Measurements from ENCODE around the gene IFRD2.

DNA sequence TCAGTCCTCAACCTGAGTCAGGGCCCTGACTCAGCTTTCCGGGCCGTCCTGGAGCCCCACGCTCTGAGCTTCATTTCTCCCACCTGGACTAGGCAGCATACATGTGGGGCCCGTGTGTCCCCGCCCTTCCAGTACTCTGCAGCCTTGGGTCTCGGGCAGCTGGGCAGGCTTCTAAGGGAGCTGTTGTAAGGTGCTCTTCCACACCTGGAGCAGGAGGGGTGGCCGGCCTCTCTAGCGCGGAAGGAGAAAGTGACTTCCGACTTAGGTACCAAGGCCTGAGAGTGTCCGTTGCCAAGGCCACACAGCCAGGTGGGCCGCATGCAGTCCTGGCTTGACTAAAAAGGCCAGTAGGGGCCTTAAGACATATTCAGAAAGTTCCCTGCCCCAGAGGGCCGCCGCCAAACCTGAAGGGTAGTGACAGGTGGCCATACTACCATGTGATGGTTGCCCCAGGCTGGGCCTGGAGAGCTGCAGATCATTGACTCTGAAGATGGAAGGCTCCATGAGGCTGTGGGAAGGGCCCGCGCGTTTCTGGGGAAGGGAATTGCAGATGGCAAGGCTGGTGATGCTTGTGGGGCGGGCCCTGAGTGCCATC, 32.7 kb downstream of the IFRD2 start:
- TF ChIP-seq CBX8 (IDR thresholded peaks at IDR 0.05; ENCODE audit: borderline replicate concordance, low read depth, low read length) (no peak), EZH2 (IDR thresholded peaks at IDR 0.05; ENCODE audit: low read depth, low read length, severe bottlenecking) (no peak), RFX5 (IDR thresholded peaks at IDR 0.05; ENCODE audit: borderline replicate concordance, low read depth, low read length) (no peak), SIN3A (conservative IDR thresholded peaks at IDR 0.05 in 1 of 2, IDR thresholded peaks at IDR 0.05 in 1 of 2; ENCODE audit: low read depth in 1 of 2, low read length in 2 of 2) (no peak), POLR2AphosphoS5 (IDR thresholded peaks at IDR 0.05; ENCODE audit: low read depth, low read length) (no peak)
- TF ChIP-seq, protein P1, sequence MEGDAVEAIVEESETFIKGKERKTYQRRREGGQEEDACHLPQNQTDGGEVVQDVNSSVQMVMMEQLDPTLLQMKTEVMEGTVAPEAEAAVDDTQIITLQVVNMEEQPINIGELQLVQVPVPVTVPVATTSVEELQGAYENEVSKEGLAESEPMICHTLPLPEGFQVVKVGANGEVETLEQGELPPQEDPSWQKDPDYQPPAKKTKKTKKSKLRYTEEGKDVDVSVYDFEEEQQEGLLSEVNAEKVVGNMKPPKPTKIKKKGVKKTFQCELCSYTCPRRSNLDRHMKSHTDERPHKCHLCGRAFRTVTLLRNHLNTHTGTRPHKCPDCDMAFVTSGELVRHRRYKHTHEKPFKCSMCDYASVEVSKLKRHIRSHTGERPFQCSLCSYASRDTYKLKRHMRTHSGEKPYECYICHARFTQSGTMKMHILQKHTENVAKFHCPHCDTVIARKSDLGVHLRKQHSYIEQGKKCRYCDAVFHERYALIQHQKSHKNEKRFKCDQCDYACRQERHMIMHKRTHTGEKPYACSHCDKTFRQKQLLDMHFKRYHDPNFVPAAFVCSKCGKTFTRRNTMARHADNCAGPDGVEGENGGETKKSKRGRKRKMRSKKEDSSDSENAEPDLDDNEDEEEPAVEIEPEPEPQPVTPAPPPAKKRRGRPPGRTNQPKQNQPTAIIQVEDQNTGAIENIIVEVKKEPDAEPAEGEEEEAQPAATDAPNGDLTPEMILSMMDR (IDR thresholded peaks at IDR 0.05; ENCODE audit: control extremely low read depth in 1 of 3, insufficient read depth in 1 of 3, low read depth in 1 of 3, low read length in 3 of 3), result no peak

Measured in H1 (cell line).